ENCODE results near the gene TAS1R2. TPM values are rescaled to one million over a fixed set of nuclear protein-coding genes. Genes with fewer than 3 reads are reported as not detected.

The TAS1R2 gene
- total RNA-seq, 2 experiments from 2014 or later = not detected

GRCh38 chr1:18881642-18882431 lies 22.4 kb upstream of the TAS1R2 start:
- H3K9me3 Mint-ChIP-seq = no peaks in the 10 kb centered on the region
- no peak for DNase-seq
- H3K4me1 Mint-ChIP-seq = no peaks in the 10 kb centered on the region
- no peaks in the 10 kb centered on the region for H3K27me3 Mint-ChIP-seq
- no peak overlapping the region for H3K27ac Mint-ChIP-seq
- POLR2A ChIA-PET = no interaction called here
- H3K36me3 Mint-ChIP-seq (ENCODE audit: low read depth) = no peaks in the 10 kb centered on the region
- no peak overlapping the region for H3K4me3 Mint-ChIP-seq
- CTCF ChIA-PET = interaction anchor here (1.0 kb wide), 1 partner anchor 10 kb away, joined by 3 read pairs; no protein-coding TSS in a partner anchor

GRCh38 chr1:18881164-18881563 lies 21.7 kb upstream of the TAS1R2 start:
- no peak overlapping the region for H3K27ac Mint-ChIP-seq
- H3K27me3 Mint-ChIP-seq = no peaks in the 10 kb centered on the region
- CTCF ChIA-PET = no interaction called here

DNA sequence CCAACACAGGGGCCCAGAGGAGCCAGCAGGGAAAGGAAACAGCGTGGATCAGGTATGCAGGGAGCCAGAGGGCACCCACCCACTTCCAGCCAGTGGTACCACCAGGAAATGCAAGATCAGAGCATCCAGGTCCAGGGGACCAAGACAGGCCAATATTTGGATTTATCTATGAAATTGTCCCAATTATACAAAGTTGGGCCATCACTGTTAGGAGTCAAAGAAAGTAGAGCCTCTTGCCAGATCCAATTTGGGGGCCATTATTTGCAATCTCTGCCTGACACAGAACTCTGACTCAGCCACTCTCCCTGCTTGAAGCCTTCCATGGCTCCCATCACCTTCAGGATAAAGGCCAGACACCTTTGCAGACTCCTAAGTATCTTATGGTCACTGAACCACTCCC lies 21.1 kb upstream of the TAS1R2 start:
- no peaks in the 10 kb centered on the region for H3K36me3 Mint-ChIP-seq (ENCODE audit: low read depth)
- no peak overlapping the region for H3K27ac Mint-ChIP-seq
- ChIA-PET CTCF (no interaction called here), POLR2A (no interaction called here)
- H3K9me3 Mint-ChIP-seq = no peaks in the 10 kb centered on the region
- H3K4me3 Mint-ChIP-seq = no peak overlapping the region
- DNase-seq = no peak
- H3K27me3 Mint-ChIP-seq = no peaks in the 10 kb centered on the region
- H3K4me1 Mint-ChIP-seq = no peaks in the 10 kb centered on the region

More at GRCh38 chr1:18881164-18881563, 21.7 kb upstream of the TAS1R2 start:
- POLR2A ChIA-PET = no interaction called here
- no peaks in the 10 kb centered on the region for H3K36me3 Mint-ChIP-seq (ENCODE audit: low read depth)
- H3K4me1 Mint-ChIP-seq = no peaks in the 10 kb centered on the region
- H3K4me3 Mint-ChIP-seq = no peak overlapping the region
- no peaks in the 10 kb centered on the region for H3K9me3 Mint-ChIP-seq
- DNase-seq = no peak

DNA sequence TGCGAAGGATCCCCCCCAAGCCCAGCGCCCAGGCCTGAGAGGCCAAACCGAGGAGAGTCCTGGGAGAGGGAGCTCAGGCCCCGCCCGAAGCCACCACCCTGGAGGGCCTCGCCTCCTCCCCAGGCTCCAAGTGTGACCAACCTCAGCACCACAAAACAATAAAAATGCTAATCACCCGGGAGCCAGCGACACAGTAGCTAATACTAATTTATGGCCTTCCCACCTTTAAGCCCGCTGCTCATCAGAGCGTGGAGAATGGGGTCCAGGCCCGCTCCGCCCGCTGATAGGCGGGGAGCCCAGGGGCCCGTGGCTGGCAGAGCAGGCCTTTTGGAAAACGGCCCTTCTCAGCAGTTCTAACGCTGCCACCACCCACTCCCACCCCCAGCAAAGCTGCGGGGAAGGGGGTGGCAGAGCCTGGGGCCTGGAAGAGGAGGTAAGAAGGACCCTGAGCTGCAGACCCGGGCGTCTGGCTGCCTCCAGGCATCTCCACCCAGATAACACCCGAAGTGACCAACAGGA lies 20.4 kb upstream of the TAS1R2 start:
- H3K27ac Mint-ChIP-seq = no peak overlapping the region
- H3K27me3 Mint-ChIP-seq = no peaks in the 10 kb centered on the region
- H3K4me3 Mint-ChIP-seq = no peak overlapping the region
- H3K4me1 Mint-ChIP-seq = no peaks in the 10 kb centered on the region
- CTCF ChIA-PET = no interaction called here
- no peaks in the 10 kb centered on the region for H3K36me3 Mint-ChIP-seq (ENCODE audit: low read depth)
- no peaks in the 10 kb centered on the region for H3K9me3 Mint-ChIP-seq
- POLR2A ChIA-PET = no interaction called here
- no peak for DNase-seq

GRCh38 chr1:18879215-18879790 lies 19.8 kb upstream of the TAS1R2 start:
- Mint-ChIP-seq H3K4me3 (no peak overlapping the region), H3K4me1 (no peaks in the 10 kb centered on the region), H3K9me3 (no peaks in the 10 kb centered on the region), H3K27me3 (no peaks in the 10 kb centered on the region), H3K27ac (no peak overlapping the region), H3K36me3 (ENCODE audit: low read depth) (no peaks in the 10 kb centered on the region)
- POLR2A ChIA-PET = no interaction called here
- no peak for DNase-seq
- CTCF ChIA-PET = no interaction called here

DNA sequence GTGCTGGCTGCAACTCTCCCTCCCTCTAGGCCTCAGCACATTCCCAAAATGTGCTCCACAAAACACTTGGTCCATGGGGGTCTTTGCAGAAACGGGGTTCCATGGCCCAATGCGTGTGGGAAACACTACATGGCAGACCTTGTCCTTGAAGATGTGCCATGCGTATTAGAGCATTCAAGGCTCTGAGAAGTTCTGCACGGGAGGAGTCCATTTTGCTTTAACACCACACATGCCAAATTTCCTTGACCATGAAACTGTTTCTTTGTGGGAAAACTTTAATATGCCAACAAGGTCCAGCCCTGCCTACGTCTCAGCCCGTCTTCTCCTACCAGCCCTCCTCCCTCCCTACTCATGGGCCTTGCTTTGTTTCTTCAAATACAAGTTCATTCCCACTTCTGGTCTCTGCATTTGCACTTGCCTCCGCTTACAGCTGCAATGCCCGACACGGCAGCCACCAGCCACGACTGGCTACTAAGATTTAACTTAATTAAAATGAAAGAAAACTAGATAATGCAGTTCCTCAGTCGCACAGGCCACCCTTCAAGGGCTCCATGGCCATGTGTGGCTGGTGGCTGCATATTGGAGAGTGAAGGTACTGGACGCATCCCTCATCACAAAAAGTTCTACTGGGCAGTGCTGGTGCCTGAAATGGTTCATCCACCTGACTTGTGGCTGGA lies 19.2 kb upstream of the TAS1R2 start:
- H3K27me3 Mint-ChIP-seq = no peaks in the 10 kb centered on the region
- no peak for DNase-seq
- no peak overlapping the region for H3K4me3 Mint-ChIP-seq
- ChIA-PET CTCF (no interaction called here), POLR2A (no interaction called here)
- H3K9me3 Mint-ChIP-seq = no peaks in the 10 kb centered on the region
- H3K4me1 Mint-ChIP-seq = no peaks in the 10 kb centered on the region
- H3K27ac Mint-ChIP-seq = no peak overlapping the region
- no peaks in the 10 kb centered on the region for H3K36me3 Mint-ChIP-seq (ENCODE audit: low read depth)

GRCh38 chr1:18877282-18877681 lies 17.8 kb upstream of the TAS1R2 start:
- DNase-seq = no peak
- POLR2A ChIA-PET = no interaction called here
- CTCF ChIA-PET = interaction anchor here (0.8 kb wide), 1 partner anchor 15 kb away, joined by 3 read pairs; no protein-coding TSS in a partner anchor
- no peaks in the 10 kb centered on the region for H3K9me3 Mint-ChIP-seq
- no peaks in the 10 kb centered on the region for H3K27me3 Mint-ChIP-seq
- no peaks in the 10 kb centered on the region for H3K36me3 Mint-ChIP-seq (ENCODE audit: low read depth)
- no peak overlapping the region for H3K27ac Mint-ChIP-seq
- no peak overlapping the region for H3K4me3 Mint-ChIP-seq
- H3K4me1 Mint-ChIP-seq = no peaks in the 10 kb centered on the region

GRCh38 chr1:18876210-18876609 lies 16.8 kb upstream of the TAS1R2 start:
- Mint-ChIP-seq H3K36me3 (ENCODE audit: low read depth) (no peaks in the 10 kb centered on the region), H3K27me3 (no peaks in the 10 kb centered on the region), H3K9me3 (no peaks in the 10 kb centered on the region), H3K27ac (no peak overlapping the region), H3K4me3 (no peak overlapping the region), H3K4me1 (no peaks in the 10 kb centered on the region)
- DNase-seq = no peak
- ChIA-PET POLR2A (no interaction called here), CTCF (interaction anchor here (3.0 kb wide), 1 partner anchor 8 kb away, joined by 15 read pairs; no protein-coding TSS in a partner anchor)

GRCh38 chr1:18875796-18876128 lies 16.3 kb upstream of the TAS1R2 start:
- no peak overlapping the region for H3K27ac Mint-ChIP-seq
- no peaks in the 10 kb centered on the region for H3K36me3 Mint-ChIP-seq (ENCODE audit: low read depth)
- no peaks in the 10 kb centered on the region for H3K4me1 Mint-ChIP-seq
- H3K27me3 Mint-ChIP-seq = no peaks in the 10 kb centered on the region
- no peak for DNase-seq
- ChIA-PET POLR2A (no interaction called here), CTCF (interaction anchor here (0.6 to 3.0 kb wide), 4 partner anchors 9 to 27 kb away, joined by 3 to 15 read pairs (median 4); partner anchors contain the start of gene ALDH4A1)
- H3K9me3 Mint-ChIP-seq = no peaks in the 10 kb centered on the region
- H3K4me3 Mint-ChIP-seq = no peak overlapping the region

DNA sequence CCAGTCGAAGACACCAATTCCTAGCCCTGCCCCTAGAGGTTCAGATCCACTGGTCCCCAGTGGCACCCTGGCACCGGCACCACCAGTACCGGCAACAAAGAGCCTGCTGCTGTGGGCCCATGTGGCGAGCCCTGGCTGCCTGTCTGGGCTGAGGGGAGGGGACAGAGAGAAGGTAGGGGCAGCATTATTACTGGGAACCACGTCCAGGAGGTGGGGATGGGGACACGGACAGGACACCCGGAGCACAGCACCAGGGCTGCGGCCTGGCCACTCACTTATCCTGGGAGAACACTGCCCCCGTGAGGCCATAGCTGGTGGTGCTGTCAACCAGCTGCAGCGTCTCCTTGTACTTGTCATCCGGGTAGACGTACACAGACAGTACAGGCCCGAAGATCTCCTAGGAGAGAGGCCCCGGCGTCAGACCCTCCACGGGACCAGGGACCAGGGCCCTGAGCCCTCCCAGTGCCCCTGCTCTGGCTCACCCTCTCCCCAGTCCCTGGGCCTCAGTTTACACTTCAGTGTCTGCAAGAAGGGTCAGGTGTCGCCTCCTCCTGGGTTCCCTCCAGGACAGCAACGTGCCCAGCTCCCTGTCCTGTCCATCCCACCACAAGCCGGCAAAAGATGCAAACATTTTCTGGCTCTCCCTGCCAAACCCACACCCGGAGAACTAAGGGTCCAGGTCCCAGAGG lies 15.8 kb upstream of the TAS1R2 start:
- H3K36me3 Mint-ChIP-seq (ENCODE audit: low read depth) = no peaks in the 10 kb centered on the region
- no peaks in the 10 kb centered on the region for H3K27me3 Mint-ChIP-seq
- H3K4me3 Mint-ChIP-seq = no peak overlapping the region
- H3K4me1 Mint-ChIP-seq = no peaks in the 10 kb centered on the region
- no peak overlapping the region for H3K27ac Mint-ChIP-seq
- no peaks in the 10 kb centered on the region for H3K9me3 Mint-ChIP-seq
- peak; percentile 74 for DNase-seq
- POLR2A ChIA-PET = no interaction called here
- CTCF ChIA-PET = interaction anchor here (0.6 to 3.0 kb wide), 4 partner anchors 9 to 27 kb away, joined by 3 to 15 read pairs (median 4); partner anchors contain the start of gene ALDH4A1

GRCh38 chr1:18874600-18874999 lies 15.1 kb upstream of the TAS1R2 start:
- no peak for DNase-seq
- Mint-ChIP-seq H3K4me3 (no peak overlapping the region), H3K27ac (no peak overlapping the region), H3K27me3 (no peaks in the 10 kb centered on the region), H3K9me3 (no peaks in the 10 kb centered on the region), H3K36me3 (ENCODE audit: low read depth) (no peaks in the 10 kb centered on the region), H3K4me1 (no peaks in the 10 kb centered on the region)
- ChIA-PET POLR2A (no interaction called here), CTCF (interaction anchor here (0.8 to 3.0 kb wide), 2 partner anchors 10 to 14 kb away, joined by 3 to 15 read pairs; no protein-coding TSS in a partner anchor)

DNA sequence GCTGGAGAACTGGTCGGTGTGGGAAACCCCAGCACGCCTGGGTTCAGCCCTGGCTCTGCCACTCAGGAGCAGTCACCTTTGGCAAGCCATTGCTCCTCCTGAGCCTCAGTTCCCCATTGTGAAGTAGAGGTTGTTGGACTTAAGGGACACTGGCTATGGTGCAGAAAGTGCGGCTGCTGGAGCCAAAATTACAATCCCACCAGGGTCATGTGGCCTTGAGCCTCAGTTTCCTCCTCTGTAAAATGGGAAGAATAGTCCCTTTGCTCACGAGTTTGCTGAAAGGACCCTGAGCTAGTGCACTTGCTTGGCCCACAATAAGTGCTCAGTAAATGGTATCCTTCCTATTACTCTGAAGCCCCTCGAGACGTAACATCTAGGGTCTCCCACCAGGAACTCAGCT lies 14.6 kb upstream of the TAS1R2 start:
- Mint-ChIP-seq H3K27me3 (no peaks in the 10 kb centered on the region), H3K27ac (no peak overlapping the region), H3K4me3 (no peak overlapping the region), H3K4me1 (no peaks in the 10 kb centered on the region), H3K9me3 (no peaks in the 10 kb centered on the region), H3K36me3 (ENCODE audit: low read depth) (no peaks in the 10 kb centered on the region)
- POLR2A ChIA-PET = no interaction called here
- DNase-seq = no peak
- CTCF ChIA-PET = interaction anchor here (0.8 to 3.0 kb wide), 2 partner anchors 10 to 13 kb away, joined by 3 to 15 read pairs; no protein-coding TSS in a partner anchor
